ENCODE data around the gene TBL1X.
"Not testable (repeated sequence)": the region's sequence is repeated elsewhere in the genome, so short reads cannot be mapped to it uniquely, and the experiment has no call there.

TBL1X gene

GRCh38 chrX:9464435-9465371, at the start of gene TBL1X:
Gene TBL1X (plus strand): TSS chrX:9465058. CDS start chrX:9653587, 188,529 bp downstream.
- peak; percentile 56 for DNase-seq (ENCODE audit: low read depth)

GRCh38 chrX:9416562-9417348, 48.1 kb upstream of the TBL1X start:
- DNase-seq (ENCODE audit: low read depth) = no peak

GRCh38 chrX:9418262-9418661, 46.6 kb upstream of the TBL1X start:
- DNase-seq (ENCODE audit: low read depth) = no peak

- no peak for DNase-seq (ENCODE audit: low read depth)
These were observed 44.3 kb upstream of the TBL1X start for GRCh38 chrX:9420275-9421265.

GRCh38 chrX:9429767-9430166, 35.1 kb upstream of the TBL1X start:
- no peak for DNase-seq (ENCODE audit: low read depth)

- no peak for DNase-seq (ENCODE audit: low read depth)
These were observed 34.4 kb upstream of the TBL1X start for GRCh38 chrX:9430346-9430921.

GRCh38 chrX:9431281-9431680, 33.6 kb upstream of the TBL1X start:
- DNase-seq (ENCODE audit: low read depth) = no peak

- no peak for DNase-seq (ENCODE audit: low read depth)
These were observed 31.3 kb upstream of the TBL1X start for GRCh38 chrX:9433596-9433995.

- DNase-seq (ENCODE audit: low read depth) = no peak
These were observed 30.8 kb upstream of the TBL1X start for GRCh38 chrX:9434051-9434550.

GRCh38 chrX:9435086-9435485, 29.8 kb upstream of the TBL1X start:
- DNase-seq (ENCODE audit: low read depth) = not testable (repeated sequence)

GRCh38 chrX:9436812-9437211, 28.0 kb upstream of the TBL1X start:
- no peak for DNase-seq (ENCODE audit: low read depth)

GRCh38 chrX:9438933-9439494, 25.8 kb upstream of the TBL1X start:
- DNase-seq (ENCODE audit: low read depth) = no peak

GRCh38 chrX:9440116-9440844, 24.6 kb upstream of the TBL1X start:
- no peak for DNase-seq (ENCODE audit: low read depth)

- no peak for DNase-seq (ENCODE audit: low read depth)
These were observed 22.8 kb upstream of the TBL1X start for GRCh38 chrX:9442056-9442455.

- DNase-seq (ENCODE audit: low read depth) = no peak
These were observed 21.5 kb upstream of the TBL1X start for GRCh38 chrX:9443327-9443726.

GRCh38 chrX:9447906-9448305, 17.0 kb upstream of the TBL1X start:
- no peak for DNase-seq (ENCODE audit: low read depth)

- DNase-seq (ENCODE audit: low read depth) = no peak
These were observed 8.4 kb upstream of the TBL1X start for GRCh38 chrX:9456250-9457074.

GRCh38 chrX:9458034-9458433, 6.8 kb upstream of the TBL1X start:
- DNase-seq (ENCODE audit: low read depth) = not testable (repeated sequence)

GRCh38 chrX:9458516-9459078, 6.3 kb upstream of the TBL1X start:
- no peak for DNase-seq (ENCODE audit: low read depth)
